ENCODE data around the gene CTTN. TPM values are rescaled to one million over a fixed set of nuclear protein-coding genes. Genes with fewer than 3 reads are reported as not detected.

CTTN gene
- total RNA-seq, 1 experiment from 2014 or later: 224 TPM

DNA sequence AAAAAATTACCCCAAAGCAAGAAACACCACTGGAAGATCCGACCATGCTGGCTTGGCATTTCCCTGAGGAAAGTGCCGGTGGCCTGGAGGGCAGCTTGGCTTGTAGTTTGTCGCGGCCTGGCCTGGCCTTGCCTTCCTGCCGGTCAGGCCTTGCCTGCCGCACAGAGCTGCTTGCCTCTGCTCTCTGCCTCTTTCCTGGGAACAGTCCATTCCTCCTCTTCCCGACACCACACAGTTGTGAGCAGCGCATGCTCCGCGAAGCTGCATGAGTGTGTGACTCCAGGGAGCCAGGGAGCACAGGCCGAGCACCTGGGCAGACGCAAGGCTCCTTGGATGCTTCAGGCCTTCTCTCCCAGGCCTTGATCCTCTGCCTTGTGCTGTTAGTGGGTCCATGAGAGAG, 19.8 kb downstream of the CTTN start:
- no peak overlapping the region for H3K4me3 Mint-ChIP-seq

More for the DNA sequence above, 19.8 kb downstream of the CTTN start:
- no peak overlapping the region for H2BK120ac ChIP-seq (ENCODE audit: low read depth, low read length, poor library complexity, severe bottlenecking)
- H3K14ac ChIP-seq (ENCODE audit: insufficient read depth, low read length): no peak overlapping the region
- WGBS (ENCODE audit: extremely low coverage, insufficient read length, low lambda C conversion rate): no CpG with 5 or more reads among the region's 12 CpGs
- peak overlapping the region in 1 of 3 experiments; percentile 21; a peak in 1 of 7 replicates for H3K27ac Mint-ChIP-seq
- H3K4me1 Mint-ChIP-seq: peaks cover 0 to 3% of the 10 kb centered on the region in 2 experiments; a peak in 2 of 4 replicates
- H2BK15ac ChIP-seq (ENCODE audit: low read depth, low read length): no peak overlapping the region
- H3K9me3 ChIP-seq (ENCODE audit: control insufficient read depth, low read depth, low read length): no peaks in the 10 kb centered on the region
- DNase-seq: no peak
- H4K20me1 ChIP-seq (ENCODE audit: control insufficient read depth, insufficient read depth, insufficient read length): no peaks in the 10 kb centered on the region
- no peaks in the 10 kb centered on the region for H3K27me3 ChIP-seq (ENCODE audit: insufficient read depth, low read length)
- no peak overlapping the region for H4K5ac ChIP-seq (ENCODE audit: insufficient read length, low read depth, low read length)
- no peaks in the 10 kb centered on the region for H3K23me2 ChIP-seq (ENCODE audit: insufficient read length, low read depth, low read length, poor library complexity, severe bottlenecking)
- peaks cover 60 to 92% (median 90%) of the 10 kb centered on the region in 3 experiments for H3K36me3 Mint-ChIP-seq (ENCODE audit: insufficient read depth in 1 of 3, low read depth in 3 of 3)
- no peak overlapping the region for H3K23ac ChIP-seq (ENCODE audit: insufficient read length, low read depth, low read length)
- H2AFZ ChIP-seq (ENCODE audit: low read length): no peak overlapping the region
- no peak overlapping the region for H4K8ac ChIP-seq (replicated peaks; ENCODE audit: insufficient read length, low read depth, low read length)
- no peak overlapping the region for H2BK20ac ChIP-seq (ENCODE audit: low read depth, low read length, poor library complexity, severe bottlenecking)
- H3K4me2 ChIP-seq (ENCODE audit: insufficient read depth, insufficient read length, low read length): no peak overlapping the region
- H3K18ac ChIP-seq (ENCODE audit: insufficient read length, low read depth, low read length): no peak overlapping the region
- no peak overlapping the region for H3T11ph ChIP-seq (ENCODE audit: low read length)
- TF ChIP-seq, protein P1, sequence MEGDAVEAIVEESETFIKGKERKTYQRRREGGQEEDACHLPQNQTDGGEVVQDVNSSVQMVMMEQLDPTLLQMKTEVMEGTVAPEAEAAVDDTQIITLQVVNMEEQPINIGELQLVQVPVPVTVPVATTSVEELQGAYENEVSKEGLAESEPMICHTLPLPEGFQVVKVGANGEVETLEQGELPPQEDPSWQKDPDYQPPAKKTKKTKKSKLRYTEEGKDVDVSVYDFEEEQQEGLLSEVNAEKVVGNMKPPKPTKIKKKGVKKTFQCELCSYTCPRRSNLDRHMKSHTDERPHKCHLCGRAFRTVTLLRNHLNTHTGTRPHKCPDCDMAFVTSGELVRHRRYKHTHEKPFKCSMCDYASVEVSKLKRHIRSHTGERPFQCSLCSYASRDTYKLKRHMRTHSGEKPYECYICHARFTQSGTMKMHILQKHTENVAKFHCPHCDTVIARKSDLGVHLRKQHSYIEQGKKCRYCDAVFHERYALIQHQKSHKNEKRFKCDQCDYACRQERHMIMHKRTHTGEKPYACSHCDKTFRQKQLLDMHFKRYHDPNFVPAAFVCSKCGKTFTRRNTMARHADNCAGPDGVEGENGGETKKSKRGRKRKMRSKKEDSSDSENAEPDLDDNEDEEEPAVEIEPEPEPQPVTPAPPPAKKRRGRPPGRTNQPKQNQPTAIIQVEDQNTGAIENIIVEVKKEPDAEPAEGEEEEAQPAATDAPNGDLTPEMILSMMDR (conservative IDR thresholded peaks at IDR 0.05): no peak
- no peak overlapping the region for H3K56ac ChIP-seq (ENCODE audit: insufficient read length, low read depth, low read length)
- no peak overlapping the region for H2BK12ac ChIP-seq (ENCODE audit: insufficient read length, low read depth, low read length)
- H3K9ac ChIP-seq (ENCODE audit: extremely low read depth, insufficient read length, low read length): no peak overlapping the region
- no peaks in the 10 kb centered on the region for H3K27me3 Mint-ChIP-seq (ENCODE audit: low read depth)
- no peak overlapping the region for H2BK5ac ChIP-seq (ENCODE audit: insufficient read length, low read length)
- no peaks in the 10 kb centered on the region for H3K9me3 Mint-ChIP-seq
- no peak overlapping the region for H3K4ac ChIP-seq (ENCODE audit: low read depth, low read length)
- no peak overlapping the region for H2AK5ac ChIP-seq (ENCODE audit: insufficient read length, low read length)
- no peaks in the 10 kb centered on the region for H3K79me2 ChIP-seq (ENCODE audit: insufficient read depth, low read length)
- peaks cover 2% of the 10 kb centered on the region for H3K79me1 ChIP-seq (ENCODE audit: insufficient read depth, low read depth, low read length, poor library complexity, severe bottlenecking)
- no peaks in the 10 kb centered on the region for H3K4me1 ChIP-seq (ENCODE audit: insufficient read depth, low read length)
- H4K91ac ChIP-seq (ENCODE audit: insufficient read length, low read depth, low read length): no peak overlapping the region
- H3K27ac ChIP-seq (ENCODE audit: insufficient read length, low read depth, low read length): no peak overlapping the region

Measured in H9 (cell line).